Left ventricle myocardium inferior (tissue), 1 donor: ENCODE measurements around the gene UNG. TPM values are rescaled to one million over a fixed set of nuclear protein-coding genes. Genes with fewer than 3 reads are reported as not detected.

Experiments
- DNase-seq: peaks from one replicate; pipeline ENCODE4 v3.0.0-alpha.2; 2020
- H3K27ac ChIP-seq: fragments of 200-600 bp; replicated peaks from 2 replicates; pipeline ENCODE4 v1.8.0; 2021
- H3K27me3 ChIP-seq: fragments of 200-600 bp; 2 replicates; pipeline ENCODE4 v1.8.0; 2021; ENCODE audit warnings: low read depth
- H3K36me3 ChIP-seq: fragments of 200-600 bp; 2 replicates; pipeline ENCODE4 v1.8.0; 2021
- H3K4me1 ChIP-seq: fragments of 200-600 bp; 2 replicates; pipeline ENCODE4 v1.8.0; 2021
- H3K4me3 ChIP-seq: fragments of 200-600 bp; 2 replicates; pipeline ENCODE4 v1.8.0; 2021; ENCODE audit warnings: mild to moderate bottlenecking, moderate library complexity
- H3K9me3 ChIP-seq: fragments of 200-600 bp; replicated peaks from 2 replicates; pipeline ENCODE4 v1.8.0; 2021
- intact Hi-C: fragments of 100-400 bp; cut with micrococcal nuclease; formaldehyde crosslinking; loops from one replicate; pipeline ENCODE4 v1.11.0; 2022
- total RNA-seq: library from RNA; stranded (reverse); fragmentation: NEBNext Ultra II Directional; extraction: Animal tissue kit (Norgen Biotek cat#: 25700); gene quantifications from one replicate; pipeline ENCODE4 v1.2.1, GENCODE V29; 2021
- TF ChIP-seq, protein P1 (sequence below): fragments of 200-600 bp; IDR thresholded peaks from 2 replicates; pipeline ENCODE4 v1.8.0; 2021; ENCODE audit warnings: antibody characterized with exemption, mild to moderate bottlenecking, borderline replicate concordance
- donor health status: DM: no; HTN: yes; CAD: no; lungs with severe emphysema.

Gene UNG
- total RNA-seq, 1 donor from 2014 or later = 24.6 TPM

DNA sequence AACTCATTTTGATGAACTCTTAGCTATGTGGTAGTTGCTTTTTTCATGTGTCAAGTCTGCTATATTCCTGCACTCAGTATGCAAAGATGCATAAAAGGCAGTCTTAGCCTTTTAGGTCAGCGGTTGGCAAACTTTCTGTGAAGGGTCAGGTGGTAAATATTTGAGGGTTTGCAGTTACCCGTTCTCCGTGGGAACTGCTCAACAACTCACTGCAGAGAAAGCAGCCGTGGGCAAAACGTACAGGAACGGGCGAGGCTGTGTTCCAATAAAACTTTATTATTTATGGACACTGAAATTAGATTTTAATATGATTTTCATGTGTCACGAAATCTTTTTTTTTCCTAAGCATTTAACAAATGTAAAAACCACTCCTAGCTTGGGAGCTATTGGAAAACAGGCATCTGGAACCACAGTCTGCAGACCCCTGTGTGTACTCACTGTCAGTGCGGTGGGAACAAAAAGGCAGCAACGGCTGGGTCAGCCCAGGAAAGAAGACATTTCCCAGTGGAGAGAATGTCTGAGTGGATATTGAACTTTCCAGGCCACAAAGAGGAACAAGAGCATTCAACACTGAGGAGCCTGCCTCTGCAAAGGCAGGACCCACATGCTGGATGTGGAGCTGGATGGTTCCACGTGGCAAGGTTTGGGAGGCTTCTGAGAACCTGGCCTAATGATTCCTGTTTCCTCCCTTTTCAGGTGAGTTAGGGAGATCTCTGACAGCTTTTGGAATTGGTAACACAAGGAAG, 15.5 kb downstream of the UNG start:
- H3K9me3 ChIP-seq = no peaks in the 10 kb centered on the region
- intact Hi-C loops = no loop called here
- H3K4me1 ChIP-seq = peaks cover 73% of the 10 kb centered on the region
- no peaks in the 10 kb centered on the region for H3K27me3 ChIP-seq
- no peak for DNase-seq
- TF ChIP-seq, protein P1, sequence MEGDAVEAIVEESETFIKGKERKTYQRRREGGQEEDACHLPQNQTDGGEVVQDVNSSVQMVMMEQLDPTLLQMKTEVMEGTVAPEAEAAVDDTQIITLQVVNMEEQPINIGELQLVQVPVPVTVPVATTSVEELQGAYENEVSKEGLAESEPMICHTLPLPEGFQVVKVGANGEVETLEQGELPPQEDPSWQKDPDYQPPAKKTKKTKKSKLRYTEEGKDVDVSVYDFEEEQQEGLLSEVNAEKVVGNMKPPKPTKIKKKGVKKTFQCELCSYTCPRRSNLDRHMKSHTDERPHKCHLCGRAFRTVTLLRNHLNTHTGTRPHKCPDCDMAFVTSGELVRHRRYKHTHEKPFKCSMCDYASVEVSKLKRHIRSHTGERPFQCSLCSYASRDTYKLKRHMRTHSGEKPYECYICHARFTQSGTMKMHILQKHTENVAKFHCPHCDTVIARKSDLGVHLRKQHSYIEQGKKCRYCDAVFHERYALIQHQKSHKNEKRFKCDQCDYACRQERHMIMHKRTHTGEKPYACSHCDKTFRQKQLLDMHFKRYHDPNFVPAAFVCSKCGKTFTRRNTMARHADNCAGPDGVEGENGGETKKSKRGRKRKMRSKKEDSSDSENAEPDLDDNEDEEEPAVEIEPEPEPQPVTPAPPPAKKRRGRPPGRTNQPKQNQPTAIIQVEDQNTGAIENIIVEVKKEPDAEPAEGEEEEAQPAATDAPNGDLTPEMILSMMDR = no peak
- peak overlapping the region; percentile 20 for H3K4me3 ChIP-seq
- peak overlapping the region; percentile 97 for H3K27ac ChIP-seq
- peaks cover 4% of the 10 kb centered on the region for H3K36me3 ChIP-seq

DNA sequence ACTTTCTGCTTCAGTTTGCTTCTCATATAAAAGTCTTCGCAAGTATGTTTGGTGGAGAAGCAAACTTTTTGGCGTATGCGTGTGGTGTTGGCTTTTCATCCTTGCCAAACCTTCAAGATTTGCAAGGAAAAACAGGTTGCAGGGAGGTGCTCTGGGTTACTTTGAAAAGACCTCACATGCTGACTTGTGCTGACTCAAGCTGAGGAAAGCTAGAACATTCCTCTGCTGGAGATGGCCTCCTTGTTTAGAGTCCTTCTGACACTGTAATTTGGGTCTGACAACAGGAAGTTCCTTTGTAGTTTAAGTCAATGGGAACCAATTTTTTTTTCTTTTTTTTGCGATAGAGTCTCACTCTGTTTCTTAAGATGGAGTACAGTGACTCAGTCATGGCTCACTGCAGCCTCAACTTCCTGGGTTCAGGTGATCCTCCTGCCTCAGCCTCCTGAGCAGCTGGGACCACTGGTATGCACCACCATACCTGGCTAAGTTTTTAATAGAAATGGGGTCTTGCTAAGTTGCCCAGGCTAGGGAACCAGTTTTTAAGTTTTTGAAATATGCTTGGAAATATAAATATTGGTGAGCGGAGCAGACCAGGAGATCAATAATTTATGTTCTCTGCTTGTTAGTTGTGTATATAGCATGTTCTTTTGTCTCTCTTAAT, 16.4 kb downstream of the UNG start:
- no peak for DNase-seq
- peaks cover 82% of the 10 kb centered on the region for H3K4me1 ChIP-seq
- H3K4me3 ChIP-seq = peak overlapping the region; percentile 20
- H3K36me3 ChIP-seq = no peaks in the 10 kb centered on the region
- TF ChIP-seq, protein P1 = no peak
- intact Hi-C loops = no loop called here
- no peaks in the 10 kb centered on the region for H3K9me3 ChIP-seq
- H3K27me3 ChIP-seq = no peaks in the 10 kb centered on the region
- peak overlapping the region; percentile 97 for H3K27ac ChIP-seq

DNA sequence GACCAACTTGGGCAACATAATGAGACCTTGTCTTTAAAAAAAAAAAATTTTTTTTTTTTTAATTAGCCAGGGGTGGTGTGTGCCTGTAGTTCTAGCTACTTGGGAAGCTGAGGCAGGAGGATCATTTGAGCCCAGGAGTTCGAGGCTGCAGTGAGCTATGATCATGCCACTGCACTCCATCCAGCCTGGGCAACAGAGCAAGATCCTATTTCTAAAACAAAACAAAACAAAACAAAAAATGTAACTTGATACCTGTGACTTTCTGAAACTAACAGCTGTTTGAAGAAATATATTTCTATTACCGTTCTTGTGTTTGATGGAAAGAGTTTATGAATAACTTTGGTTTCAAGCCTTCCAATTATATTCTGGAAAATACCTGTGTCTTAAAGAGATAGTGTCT, 17.2 kb downstream of the UNG start:
- H3K4me1 ChIP-seq = peaks cover 91% of the 10 kb centered on the region

DNA sequence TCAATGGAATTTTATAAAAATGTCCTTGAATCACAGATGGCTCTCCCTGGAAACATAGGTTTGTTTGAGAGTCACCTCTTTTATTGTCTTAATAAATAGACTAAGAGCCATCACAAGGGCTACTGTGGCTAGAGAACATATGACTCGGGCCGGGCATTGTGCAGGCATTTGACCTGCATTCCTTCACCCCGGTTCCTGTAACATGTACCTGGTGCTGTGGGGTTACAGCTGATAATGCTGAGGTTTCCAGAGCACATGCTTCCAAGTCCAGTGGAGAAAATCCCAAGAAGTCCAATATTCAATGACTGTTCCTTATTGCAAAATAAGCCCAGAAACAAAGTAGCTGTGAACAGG, 18.0 kb downstream of the UNG start:
- peak overlapping the region; percentile 65 for H3K4me3 ChIP-seq
- H3K27ac ChIP-seq = peak overlapping the region; percentile 97
- no peak for DNase-seq
- H3K4me1 ChIP-seq = peaks cover 93% of the 10 kb centered on the region
- no peaks in the 10 kb centered on the region for H3K9me3 ChIP-seq
- TF ChIP-seq, protein P1 = no peak
- intact Hi-C loops = no loop called here
- no peaks in the 10 kb centered on the region for H3K27me3 ChIP-seq
- peaks cover under 1% of the 10 kb centered on the region for H3K36me3 ChIP-seq

More for the DNA sequence above, 17.2 kb downstream of the UNG start:
- Histone ChIP-seq H3K36me3 (no peaks in the 10 kb centered on the region), H3K27me3 (no peaks in the 10 kb centered on the region), H3K27ac (peak overlapping the region; percentile 97), H3K4me3 (peak overlapping the region; percentile 65), H3K9me3 (no peaks in the 10 kb centered on the region)
- intact Hi-C loops = no loop called here
- TF ChIP-seq, protein P1 = no peak
- DNase-seq = no peak

DNA sequence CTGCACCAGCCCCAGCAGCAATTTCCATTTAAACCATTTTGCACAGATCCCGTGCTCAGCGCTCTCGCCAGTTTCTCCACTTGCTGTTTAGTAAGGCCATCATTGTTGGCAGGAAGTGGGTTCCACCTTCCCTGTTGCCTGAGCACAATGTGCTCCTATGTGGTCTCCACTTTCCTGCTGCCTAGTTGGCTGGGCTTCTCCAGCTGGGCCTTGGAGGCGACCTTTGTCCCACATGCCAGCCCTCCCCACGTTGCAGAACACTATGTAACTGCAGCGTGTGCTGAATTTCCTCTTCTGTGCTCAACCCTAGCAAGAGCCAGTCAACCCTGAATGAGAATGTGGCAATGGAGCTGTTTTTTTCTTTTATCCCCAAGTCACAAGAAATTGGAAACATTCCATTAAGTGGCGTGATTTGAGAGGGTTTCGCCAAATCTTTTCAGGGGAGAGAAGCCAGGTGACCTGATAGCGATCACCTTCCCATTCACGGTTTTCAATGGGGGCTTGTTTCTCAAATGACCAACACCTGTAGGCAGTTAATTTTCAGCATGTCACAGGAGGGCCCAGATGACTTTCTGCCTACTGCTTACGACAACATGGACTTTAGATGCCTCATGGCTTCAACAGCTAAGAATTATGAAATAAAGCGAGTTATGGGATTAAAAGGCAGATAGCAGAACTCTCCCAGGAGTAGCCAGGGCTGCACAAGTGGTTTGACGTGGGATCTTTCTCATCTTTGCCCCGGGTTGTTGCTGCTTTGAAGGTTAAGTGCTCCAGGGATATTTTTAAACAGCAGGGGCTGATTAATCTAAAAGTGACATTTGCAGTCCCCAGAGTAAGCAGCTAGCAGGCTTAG, 18.6 kb downstream of the UNG start, which contains the start of gene ACACB:
Gene ACACB (plus strand): TSS at position 830 of the 853 bp plus-strand sequence. CDS start 22,819 bp downstream, outside the sequence.
- Histone ChIP-seq H3K4me3 (peak within 1 kb of the TSS; percentile 65), H3K9me3 (no peaks in the 10 kb centered on the region), H3K27ac (peak within 1 kb of the TSS; percentile 97), H3K36me3 (peaks cover 7% of the 10 kb centered on the region), H3K4me1 (peaks cover 94% of the 10 kb centered on the region), H3K27me3 (no peaks in the 10 kb centered on the region)
- TF ChIP-seq, protein P1 = no peak
- peak; percentile 80 for DNase-seq
- intact Hi-C loops = no loop called here
